Fibroblast of lung (primary cell): Measurements from ENCODE around the gene WWC2.

Source experiments
- CTCF ChIP-seq, 2 donors: IDR thresholded peaks in 1 of 2; conservative IDR thresholded peaks in 1 of 2; 1 replicate in 1 of 2; 2 replicates in 1 of 2; pipeline ENCODE4 v1.5.1; 2011 to 2012; ENCODE audit warnings: low read length in 2 of 2, control low read depth in 1 of 2, inconsistent platforms in 1 of 2, low read depth in 1 of 2, mild to moderate bottlenecking in 1 of 2
- EZH2 ChIP-seq: IDR thresholded peaks from 2 replicates; pipeline ENCODE4 v1.5.1; 2012; ENCODE audit warnings: low read length, control low read depth, mild to moderate bottlenecking; ENCODE audit errors: missing control alignments

- TF ChIP-seq CTCF (conservative IDR thresholded peaks at IDR 0.05 in 1 of 2, IDR thresholded peaks at IDR 0.05 in 1 of 2; ENCODE audit: low read depth in 1 of 2, low read length in 2 of 2) (no peak), EZH2 (no peak)
Observed at GRCh38 chr4:183364025-183364424, 265.0 kb downstream of the WWC2 start.
